HL-60 (cell line): ENCODE measurements around the gene NCK2.

Experiments
- DNase-seq, 2 experiments: peaks; one replicate each; pipeline ENCODE4 v3.0.0-alpha.2; 2010 to 2020; ENCODE audit warnings: low read depth in 1 of 2, low spot score in 1 of 2
- H3K27ac ChIP-seq: fragments of 250-450 bp; sonication (Bioruptor Pico); replicated peaks from 2 replicates; pipeline ENCODE4 v1.5.1; 2020; ENCODE audit warnings: mild to moderate bottlenecking, moderate library complexity
- H3K27me3 ChIP-seq: fragments of 250-450 bp; sonication (Bioruptor Pico); 2 replicates; pipeline ENCODE4 v1.5.1; 2021; ENCODE audit warnings: mild to moderate bottlenecking, moderate library complexity; ENCODE audit not compliant: insufficient read depth, poor library complexity, severe bottlenecking
- H3K4me3 ChIP-seq: replicated peaks from 2 replicates; pipeline ENCODE4 v1.5.1; 2011; ENCODE audit warnings: mild to moderate bottlenecking, control low read depth, low read length; ENCODE audit not compliant: insufficient read depth
- CTCF ChIP-seq: IDR thresholded peaks from one replicate; pipeline ENCODE4 v1.5.1; 2011; ENCODE audit warnings: low read length, control low read depth, inconsistent platforms; ENCODE audit not compliant: insufficient read depth
- GABPA ChIP-seq: IDR thresholded peaks from 2 replicates; pipeline ENCODE4 v1.6.1; 2012; ENCODE audit warnings: low read depth
- POLR2AphosphoS5 ChIP-seq: IDR thresholded peaks from 2 replicates; pipeline ENCODE4 v1.6.1; 2012; ENCODE audit warnings: low read depth
- REST ChIP-seq: IDR thresholded peaks from 2 replicates; pipeline ENCODE4 v1.6.1; 2012; ENCODE audit warnings: low read depth; ENCODE audit not compliant: insufficient replicate concordance
- SPI1 ChIP-seq: IDR thresholded peaks from 2 replicates; pipeline ENCODE4 v1.6.1; 2012; ENCODE audit warnings: low read depth, mild to moderate bottlenecking, borderline replicate concordance

The NCK2 gene

DNA sequence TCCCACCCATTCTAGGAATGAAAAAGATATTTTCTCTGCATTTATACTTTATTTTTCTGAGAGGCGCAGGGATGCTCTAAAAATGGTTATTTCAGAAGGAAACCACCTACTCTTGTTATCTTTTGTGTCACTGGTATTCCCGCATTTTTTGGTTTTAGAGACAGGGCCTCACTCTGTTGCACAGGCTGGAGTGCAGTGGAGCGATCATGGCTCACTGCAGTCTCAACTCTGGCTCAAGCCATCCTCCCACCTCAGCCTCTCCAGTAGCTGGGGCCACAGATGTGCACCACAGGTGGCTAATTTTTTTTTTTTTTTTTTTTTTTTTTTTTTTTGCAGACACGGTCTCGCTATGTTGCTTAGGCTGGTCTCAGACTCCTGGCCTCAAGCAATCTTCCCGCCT lies 135.9 kb downstream of the NCK2 start:
- DNase-seq, result no peak
- no peak overlapping the region for H3K4me3 ChIP-seq
- H3K27me3 ChIP-seq, result no peaks in the 10 kb centered on the region
- no peak overlapping the region for H3K27ac ChIP-seq
- TF ChIP-seq SPI1 (no peak), CTCF (no peak), GABPA (no peak), POLR2AphosphoS5 (no peak), REST (no peak)

- DNase-seq, result no peak
- H3K27ac ChIP-seq, result no peak overlapping the region
- no peak overlapping the region for H3K4me3 ChIP-seq
- no peaks in the 10 kb centered on the region for H3K27me3 ChIP-seq
- no peak for TF ChIP-seq CTCF
- TF ChIP-seq SPI1, result no peak
- no peak for TF ChIP-seq GABPA
- no peak for TF ChIP-seq POLR2AphosphoS5
- TF ChIP-seq REST, result no peak
Observed at GRCh38 chr2:105881286-105882136, 136.8 kb downstream of the NCK2 start.

DNA sequence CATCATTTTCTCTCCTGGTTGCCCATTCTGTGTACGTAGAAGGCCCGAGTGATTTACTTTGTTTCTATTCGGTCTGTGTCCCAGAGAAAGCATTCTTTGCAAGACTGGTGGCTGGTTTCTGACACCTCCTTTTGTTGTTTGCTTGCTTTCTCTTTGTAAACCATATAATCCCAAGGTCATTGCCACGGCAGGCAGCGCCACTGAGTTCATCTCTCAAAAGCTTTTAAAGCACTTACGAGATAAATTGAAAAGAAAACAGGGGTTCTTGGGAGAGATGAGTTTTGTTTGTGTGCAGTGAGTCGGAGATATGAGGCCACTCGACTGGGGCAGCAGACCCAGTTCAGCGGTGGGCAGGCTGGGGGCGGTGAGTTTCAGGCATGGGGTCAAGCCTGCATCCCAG lies 137.6 kb downstream of the NCK2 start:
- Histone ChIP-seq H3K4me3 (no peak overlapping the region), H3K27ac (no peak overlapping the region), H3K27me3 (no peaks in the 10 kb centered on the region)
- no peak for TF ChIP-seq CTCF
- no peak for TF ChIP-seq SPI1
- TF ChIP-seq POLR2AphosphoS5, result no peak
- no peak for DNase-seq
